ENCODE results near the gene ADGRV1.
"Not testable (repeated sequence)": the region's sequence is repeated elsewhere in the genome, so short reads cannot be mapped to it uniquely, and the experiment has no call there.

The ADGRV1 gene

DNA sequence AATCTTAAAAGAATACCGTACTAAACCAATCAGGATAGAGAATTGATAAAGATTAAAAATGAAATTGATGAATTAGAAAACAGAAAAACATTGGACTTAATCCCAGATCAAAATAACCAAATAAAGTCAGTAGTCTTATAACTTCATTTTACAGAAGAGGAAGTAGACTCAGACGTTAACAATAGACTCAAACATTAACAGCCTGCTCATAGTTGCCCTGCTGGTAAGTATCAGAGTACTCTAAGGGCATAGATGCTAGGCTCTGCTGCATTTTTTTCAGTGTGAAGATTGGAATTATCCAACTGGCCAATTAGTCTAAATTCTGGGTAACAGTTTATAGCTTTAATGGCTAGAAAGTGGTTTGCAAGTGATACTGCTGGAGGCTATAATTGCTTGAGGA is 42.9 kb downstream of the ADGRV1 start:
- DNase-seq = no peak

DNA sequence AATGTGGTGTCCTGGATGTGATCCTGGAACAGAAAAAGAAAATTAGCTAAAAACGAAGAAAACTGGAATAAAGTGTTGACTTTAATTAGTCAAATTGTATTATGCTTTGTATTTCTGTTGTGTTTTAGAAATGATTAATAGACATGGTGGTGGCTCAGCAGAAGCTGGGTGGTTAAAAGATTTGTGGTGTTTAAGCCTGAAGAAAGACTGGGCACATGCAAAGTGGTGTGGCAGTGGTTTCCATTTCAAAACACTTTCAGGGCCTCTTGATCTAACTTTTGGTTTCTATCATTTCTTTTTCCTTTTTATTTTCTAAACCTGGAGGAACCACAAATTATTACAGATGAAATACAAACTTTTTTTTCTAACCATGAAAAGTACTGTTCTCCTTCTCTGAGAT is 44.1 kb downstream of the ADGRV1 start:
- DNase-seq = no peak

DNA sequence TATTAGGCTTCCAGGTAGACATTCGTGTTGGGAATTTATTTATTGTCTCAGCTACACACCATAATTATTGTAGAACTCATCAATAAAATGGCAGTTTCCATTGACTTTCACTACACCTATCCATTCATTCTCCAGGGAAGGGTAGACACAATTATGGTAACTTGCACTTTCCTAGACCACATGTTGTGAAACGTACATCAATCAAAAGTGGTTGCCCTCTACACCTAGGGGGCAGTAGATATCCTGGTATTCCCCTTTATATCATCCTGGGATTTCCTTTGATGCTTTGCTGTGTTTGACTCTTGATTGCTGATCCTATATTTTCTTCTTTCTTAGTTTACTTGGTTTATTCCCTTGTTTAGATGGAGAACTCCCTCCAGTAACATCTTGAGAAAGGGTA is 47.9 kb downstream of the ADGRV1 start:
- DNase-seq = no peak

DNA sequence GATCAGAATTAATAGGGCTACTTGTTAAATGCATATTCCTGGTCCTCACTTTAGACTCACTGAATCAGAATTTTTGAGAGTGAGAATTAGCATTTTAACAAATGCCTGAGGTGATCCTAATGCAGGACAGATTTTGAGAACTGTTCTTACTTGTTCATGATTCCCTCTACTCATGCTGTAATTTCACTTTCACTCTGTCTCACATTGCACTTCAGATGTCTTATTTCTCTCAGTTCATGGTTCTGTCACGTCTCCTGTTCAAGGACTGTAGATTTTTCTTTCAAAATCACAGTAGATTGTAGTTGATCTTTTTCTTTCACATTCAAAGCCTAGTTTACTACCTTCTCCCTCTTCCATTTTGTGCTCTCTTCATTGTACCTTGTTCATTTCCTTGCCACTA is 54.3 kb downstream of the ADGRV1 start:
- DNase-seq = no peak

DNA sequence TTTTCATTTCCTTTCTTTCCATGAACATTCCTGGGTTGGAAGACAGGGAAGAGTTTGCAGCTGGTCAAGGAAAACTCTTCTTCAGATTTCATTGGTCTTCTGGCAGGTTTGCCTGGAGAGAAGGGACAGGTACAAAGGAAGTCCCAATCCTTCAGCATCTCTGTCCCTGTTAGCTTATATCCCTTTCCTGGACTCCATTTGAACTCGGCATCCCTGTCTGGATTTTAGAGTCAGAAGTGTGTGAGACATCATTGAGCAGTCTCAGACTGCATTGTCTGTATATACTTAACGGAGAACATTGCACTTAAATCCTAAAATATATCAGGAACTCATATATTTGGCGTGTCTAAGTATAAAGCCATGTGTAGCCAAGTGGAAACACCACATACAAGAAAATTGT is 54.9 kb downstream of the ADGRV1 start:
- DNase-seq = no peak

DNA sequence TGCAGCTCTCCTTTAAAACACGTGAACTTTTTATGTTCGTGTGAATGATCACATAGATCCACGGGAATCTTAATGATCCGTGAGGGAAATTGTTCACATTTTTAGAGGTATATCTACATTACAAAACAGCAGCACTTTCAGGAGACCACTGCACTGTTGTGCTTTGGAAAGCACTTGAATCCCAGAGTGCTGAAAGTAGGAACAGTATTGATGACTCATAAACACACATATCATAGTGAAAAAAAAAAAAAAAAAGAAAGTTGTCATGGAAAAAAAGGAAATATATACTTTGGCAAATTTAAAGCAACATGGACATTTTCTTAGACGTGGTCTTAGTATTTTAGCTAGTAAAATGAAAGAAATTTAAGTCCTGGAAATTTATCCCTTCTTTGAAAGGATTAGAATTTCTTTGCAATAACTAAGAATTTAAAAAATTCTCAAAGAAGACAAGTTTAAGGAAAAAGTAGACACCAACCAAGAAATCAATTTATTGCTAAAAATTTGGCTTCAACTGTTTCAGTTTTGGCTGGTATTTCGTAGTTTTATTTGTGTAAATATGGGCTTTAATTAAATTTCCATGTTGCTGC is 55.4 kb downstream of the ADGRV1 start:
- no peak for DNase-seq

DNA sequence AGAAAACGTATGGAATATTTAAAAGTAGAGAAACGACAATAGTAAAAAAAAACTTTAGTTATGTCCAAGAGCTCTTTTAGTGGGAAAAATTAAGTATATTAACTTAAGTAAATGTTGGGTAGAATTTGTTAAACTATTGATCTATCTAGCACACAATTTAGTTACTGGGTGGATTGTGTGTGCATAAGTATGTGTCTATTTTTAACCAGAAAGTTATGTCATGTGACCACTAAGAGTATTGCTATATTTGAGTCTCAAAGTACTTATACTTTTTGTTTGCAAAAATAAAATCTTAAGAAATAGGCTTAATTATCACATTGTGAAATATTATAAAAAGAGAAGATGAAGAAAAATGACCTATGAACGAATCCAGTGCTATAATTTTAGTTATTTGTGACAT is 56.8 kb downstream of the ADGRV1 start:
- DNase-seq = no peak

DNA sequence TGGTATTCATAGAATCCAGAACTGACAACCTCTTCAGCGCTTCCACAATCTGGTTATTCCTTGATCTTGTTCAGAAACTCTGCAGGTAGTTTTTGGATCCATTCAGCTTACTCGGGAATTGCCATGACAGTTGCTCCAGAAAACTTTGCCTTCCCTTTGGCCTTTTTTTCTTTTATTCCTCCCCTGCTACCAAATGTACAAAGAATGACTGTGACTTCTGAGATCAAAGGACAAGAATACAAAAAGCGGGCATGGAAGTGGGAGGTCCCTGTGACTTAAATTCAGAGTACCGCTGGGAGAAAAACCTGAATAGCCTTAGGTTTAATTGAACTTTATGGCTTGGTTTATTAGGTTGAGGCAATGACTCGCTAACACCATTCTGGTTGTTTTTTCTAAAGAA is 59.5 kb downstream of the ADGRV1 start:
- DNase-seq = no peak

DNA sequence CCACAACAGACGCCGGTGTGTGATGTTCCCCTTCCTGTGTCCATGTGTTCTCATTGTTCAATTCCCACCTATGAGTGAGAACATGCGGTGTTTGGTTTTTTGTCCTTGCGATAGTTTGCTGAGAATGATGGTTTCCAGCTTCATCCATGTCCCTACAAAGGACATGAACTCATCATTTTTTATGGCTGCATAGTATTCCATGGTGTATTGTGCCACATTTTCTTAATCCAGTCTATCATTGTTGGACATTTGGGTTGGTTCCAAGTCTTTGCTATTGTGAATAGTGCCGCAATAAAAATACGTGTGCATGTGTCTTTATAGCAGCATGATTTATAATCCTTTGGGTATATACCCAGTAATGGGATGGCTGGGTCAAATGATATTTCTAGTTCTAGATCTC is 61.2 kb downstream of the ADGRV1 start:
- DNase-seq = not testable (repeated sequence)

DNA sequence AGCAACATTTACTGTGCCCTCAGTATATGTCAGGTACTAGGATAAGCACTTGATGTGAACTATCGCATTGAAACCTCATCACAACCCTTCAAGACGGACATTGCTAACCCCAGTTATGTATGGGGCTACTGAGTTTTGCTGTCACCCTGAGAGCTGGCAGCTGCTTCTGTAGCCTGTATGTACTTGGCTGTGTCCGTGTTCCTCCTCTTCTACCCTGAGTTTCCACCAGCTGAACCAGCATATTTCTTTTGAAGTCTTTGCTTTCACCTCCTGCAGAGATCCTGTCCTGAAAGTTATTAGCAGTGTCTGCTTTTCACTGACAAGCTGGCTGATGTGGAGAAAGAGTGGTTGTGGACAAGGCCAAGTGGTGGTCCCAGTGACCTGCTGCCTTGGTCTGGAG is 63.3 kb downstream of the ADGRV1 start:
- DNase-seq = no peak

DNA sequence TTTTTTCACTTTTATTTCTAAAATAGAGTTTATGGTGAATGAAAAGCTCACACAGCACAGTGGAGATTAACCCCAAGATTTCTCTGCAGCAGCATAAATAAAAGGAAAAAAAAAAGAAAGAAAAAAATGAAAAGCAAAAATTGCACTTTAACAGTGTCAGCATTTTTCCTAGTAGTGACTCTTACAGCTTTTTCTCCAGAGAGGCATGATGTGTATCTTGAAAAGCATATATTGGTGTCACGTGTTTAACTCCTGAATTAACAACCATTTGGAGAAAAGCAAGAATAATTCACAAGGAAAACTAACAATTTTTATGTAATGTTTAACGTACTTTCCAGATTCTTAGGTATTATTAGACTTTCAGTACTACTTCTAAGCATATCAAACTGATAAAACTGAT is 67.9 kb downstream of the ADGRV1 start:
- no peak for DNase-seq

DNA sequence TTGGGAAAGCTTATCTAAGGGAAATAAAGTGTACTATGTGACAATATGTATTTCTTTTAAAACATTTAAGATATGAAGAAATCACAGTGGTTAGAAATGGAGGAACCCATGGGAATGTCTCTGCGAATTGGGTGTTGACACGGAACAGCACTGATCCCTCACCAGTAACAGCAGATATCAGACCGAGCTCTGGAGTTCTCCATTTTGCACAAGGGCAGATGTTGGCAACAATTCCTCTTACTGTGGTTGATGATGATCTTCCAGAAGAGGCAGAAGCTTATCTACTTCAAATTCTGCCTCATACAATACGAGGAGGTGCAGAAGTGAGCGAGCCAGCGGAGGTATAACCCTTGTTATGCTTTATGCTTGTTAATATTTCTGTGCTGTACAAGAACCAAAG is 69.9 kb downstream of the ADGRV1 start:
- no peak for DNase-seq

DNA sequence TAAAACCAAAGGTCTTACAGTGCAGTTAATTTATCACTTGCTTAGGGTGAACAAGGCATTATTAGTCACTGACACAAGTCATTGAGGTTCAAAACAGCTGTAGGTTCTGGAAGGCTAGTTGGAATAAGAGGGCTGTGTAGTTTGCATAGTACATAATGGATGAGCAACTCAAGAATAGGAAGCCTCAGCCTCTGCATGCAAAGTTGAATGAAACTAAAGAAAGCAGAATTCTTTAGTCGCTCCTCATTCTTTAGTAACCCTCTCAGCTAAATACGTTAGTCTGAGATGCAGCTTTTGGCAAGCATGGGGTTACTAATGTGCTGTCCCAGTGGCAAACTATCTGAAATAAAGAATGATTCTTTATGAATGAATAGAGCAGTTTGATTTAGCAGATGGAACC is 74.2 kb downstream of the ADGRV1 start:
- no peak for DNase-seq

DNA sequence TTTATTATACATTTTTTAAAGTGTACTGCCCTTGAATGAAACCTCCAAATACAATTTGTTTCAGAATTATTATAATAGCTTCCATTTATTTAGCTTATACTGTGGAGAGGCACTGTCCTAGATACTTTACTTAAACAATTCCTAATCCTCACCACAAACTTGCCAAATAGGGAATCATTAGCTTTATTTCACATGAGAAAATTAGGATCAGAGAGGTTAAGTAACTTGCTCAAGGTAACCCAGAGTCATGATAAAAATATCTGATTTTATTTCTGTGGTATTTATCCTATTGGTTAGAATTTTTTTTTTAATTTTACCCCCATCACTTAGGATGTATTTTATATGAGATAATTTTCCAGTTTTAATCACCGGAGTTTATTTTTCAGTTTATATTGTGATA is 78.4 kb downstream of the ADGRV1 start:
- no peak for DNase-seq

DNA sequence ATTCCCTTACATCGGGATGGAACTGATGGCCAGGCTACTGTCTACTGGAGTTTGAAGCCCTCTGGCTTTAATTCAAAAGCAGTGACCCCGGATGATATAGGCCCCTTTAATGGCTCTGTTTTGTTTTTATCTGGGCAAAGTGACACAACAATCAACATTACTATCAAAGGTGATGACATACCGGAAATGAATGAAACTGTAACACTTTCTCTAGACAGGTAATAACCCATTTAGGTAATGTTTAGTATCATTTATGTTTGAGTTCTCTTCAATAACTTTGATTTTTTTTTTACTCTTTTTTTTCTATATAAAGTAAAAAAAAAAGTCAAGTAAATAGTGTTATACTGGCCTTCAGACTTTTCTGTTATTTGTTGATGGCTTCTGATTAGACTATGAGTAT is 79.1 kb downstream of the ADGRV1 start:
- no peak for DNase-seq

DNA sequence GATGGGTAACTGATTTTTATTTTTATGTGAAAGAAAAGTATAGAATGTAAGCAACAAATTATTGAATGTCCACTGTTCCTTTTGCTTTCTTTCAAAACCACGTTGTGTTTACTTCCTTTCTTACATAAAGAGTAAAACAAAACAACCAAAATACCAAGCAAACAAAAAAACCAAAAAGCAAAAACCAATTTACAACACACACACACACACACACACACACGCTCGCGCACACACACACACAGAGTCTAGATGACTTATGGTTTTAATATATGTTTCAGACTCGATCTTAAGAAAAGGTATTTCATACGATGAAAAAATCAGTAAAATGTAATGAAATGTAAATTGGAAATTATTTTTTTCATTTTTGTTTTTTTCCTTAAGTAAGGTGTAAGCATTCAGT is 80.3 kb downstream of the ADGRV1 start:
- DNase-seq = no peak

DNA sequence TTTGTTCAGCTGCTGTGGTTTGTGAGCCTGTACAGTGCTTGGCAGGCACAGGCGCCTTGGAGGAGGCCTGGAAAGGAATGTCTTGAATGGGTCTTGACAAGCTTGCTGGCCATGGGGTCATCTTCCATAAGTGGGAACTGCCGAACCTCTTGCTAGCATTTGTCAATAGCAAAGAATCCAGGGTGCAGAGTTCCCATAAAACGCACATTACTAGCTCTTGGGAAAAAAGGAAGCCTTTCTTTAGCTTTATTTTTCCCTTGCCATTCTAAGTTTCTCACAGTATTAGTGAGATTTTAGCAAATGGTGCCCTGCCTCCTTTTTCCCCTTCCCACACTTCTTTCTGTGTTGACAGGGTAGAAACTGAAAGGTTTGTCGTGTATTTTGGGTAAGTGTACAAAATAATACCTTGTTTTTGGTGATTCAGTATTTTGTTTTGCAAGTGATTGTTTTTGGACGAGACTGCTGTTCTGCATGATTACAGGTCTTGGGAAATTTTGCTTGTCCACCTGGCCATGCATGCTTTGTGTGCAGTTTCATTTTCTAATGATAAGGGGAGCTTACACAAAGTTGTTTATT is 82.0 kb downstream of the ADGRV1 start:
- DNase-seq = no peak

DNA sequence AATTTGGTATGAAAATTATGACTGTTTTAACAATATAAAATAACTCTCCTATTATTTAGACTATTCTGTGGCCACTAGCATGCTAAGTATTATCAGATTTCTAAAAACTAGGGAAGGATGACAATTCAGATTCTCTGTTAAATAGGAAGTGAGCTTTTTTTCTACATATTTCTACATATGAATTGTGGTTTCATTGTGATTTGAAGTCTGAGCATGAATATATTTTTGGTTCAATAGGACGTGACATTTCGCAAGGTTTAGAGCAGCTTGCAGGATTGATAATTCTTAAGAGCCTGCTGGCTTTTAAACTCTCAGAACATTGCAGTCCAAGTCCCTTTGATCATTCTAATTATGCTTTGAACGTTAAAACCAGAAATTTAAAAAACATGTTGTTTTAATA is 82.9 kb downstream of the ADGRV1 start:
- DNase-seq = no peak

DNA sequence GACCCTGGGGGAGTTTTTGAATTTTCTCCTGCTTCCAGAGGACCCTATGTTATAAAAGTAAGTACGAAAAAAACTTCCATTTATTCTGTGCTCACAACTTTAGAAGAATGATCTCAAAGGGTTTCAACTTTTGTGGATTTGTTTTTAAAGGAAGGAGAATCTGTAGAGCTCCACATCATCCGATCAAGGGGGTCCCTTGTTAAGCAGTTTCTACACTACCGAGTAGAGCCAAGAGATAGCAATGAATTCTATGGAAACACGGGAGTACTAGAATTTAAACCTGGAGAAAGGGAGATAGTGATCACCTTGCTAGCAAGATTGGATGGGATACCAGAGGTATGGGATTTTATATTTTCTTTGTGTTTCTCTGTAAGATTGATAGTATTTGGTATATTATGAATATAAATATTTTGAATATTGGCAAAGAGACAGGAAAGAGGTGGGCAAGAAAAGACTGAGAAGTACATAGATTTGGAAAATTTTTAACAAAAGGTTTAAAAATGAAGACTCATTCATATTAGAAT is 84.2 kb downstream of the ADGRV1 start:
- no peak for DNase-seq

DNA sequence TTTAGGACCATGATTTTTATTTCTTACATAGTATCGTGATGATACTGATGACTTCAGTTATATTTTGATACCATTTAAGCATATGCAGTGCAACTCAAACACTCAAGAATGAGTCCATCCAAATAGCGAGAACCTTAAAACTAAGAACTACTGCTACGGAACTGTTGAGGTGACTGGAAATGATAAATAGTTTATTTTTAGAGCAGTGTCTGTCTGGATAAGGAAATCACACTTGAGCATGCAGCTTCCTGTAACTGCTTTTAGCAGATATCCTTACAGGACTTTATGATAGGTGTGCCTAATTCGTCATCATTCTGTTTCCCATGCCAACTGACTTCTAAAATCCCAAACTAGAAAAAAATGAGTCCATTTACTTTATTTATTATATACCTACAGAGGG is 85.5 kb downstream of the ADGRV1 start:
- DNase-seq = no peak

DNA sequence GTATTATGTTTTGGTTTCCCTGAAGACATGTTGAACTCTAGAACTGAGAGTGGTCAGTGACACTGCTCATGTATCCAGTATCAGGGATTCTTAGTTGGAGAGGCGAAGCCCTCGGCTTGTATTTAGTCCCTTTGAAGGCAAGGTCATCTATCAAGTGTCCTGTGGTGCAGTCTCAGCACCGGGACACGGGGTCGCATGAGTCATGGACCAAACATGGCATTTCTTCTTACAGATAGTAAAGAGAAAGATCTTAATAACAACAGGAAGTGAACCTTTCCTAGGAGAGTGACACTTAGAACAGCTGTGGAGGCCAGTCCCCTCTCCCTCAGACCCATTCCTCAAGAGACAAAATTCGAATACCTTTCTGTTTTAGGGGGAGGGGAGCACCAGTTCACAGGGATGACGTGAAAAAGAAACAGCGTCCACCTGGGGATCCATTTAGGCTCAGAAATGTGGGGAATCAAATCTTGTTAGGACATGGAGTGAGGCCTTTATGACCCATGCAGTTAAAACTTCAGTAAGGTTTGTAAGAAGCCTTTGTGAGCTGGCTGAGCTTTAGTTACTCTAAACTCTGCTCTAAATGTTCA is 86.5 kb downstream of the ADGRV1 start:
- no peak for DNase-seq

DNA sequence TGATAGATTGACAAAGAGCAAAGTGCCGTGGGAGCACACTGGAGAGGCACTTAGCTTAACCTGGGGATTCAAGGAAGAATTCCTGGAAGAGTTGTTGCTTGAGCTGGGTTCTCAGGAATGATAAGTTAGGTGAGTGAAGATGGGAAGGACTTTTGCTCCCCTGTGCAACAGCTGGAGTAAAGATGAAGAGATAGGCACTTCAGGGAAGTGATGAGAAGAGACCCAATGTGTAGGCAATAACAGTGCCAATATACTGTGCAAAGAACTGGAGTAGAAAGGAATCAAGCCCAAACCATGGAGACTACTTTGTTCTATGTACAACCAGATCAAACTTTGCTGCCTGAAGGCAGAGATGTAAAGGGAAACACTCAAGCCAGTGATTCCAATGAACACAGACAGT is 92.2 kb downstream of the ADGRV1 start:
- DNase-seq = no peak

DNA sequence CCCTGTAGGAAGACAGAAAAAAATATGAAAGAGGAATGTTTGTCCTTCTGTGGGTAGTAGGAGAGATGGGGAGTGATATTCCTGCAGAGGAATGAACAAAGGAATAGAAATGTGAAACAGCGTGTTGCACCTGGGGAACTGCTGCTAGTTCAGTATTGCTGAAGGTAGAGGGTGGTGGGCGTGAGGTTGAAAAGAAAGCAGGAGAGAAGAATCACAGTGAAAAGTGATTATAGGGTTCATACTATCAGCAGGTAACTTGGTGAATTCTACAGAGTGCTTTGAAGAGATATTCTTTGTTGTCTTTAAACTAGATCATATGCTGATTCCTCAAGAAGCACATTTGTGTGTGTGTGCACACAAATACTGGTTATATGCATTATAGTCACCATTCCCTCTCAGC is 95.6 kb downstream of the ADGRV1 start:
- DNase-seq = no peak

DNA sequence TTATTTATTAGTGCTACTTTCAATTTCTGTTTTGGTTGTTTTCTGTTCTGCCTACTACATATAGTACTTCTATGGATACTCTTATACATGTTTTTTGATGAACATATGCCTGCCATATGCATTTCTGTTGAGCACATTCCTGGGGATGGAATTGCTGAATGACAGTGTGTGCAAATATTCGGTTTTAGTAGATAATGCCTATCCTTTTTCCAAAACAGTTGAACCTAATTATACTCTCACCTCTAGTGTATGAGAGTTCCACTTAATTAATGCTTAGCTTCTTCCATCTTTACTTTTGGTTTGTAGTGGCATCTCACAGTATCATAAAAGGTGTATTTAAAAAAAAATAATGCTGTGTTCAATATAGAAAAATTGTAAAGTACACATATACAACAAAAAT is 96.8 kb downstream of the ADGRV1 start:
- no peak for DNase-seq

DNA sequence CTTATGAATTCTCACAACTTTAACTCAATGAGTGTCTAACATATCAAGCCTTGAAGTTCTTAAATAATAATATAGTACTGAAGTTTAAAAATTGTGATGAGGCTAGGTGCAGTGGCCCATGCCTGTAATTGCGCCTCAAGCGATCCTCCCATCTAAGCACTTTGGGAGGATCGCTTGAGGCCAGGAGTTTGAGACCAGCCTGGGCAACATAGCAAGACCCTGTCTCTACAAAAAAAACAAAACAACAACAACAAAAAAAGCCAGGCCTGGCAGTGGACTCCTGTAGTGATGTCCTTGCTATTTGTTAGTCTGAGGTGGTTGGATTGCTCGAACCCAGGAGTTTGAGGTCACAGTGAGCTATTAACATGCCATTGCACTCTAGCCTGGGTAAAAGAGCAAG is 98.4 kb downstream of the ADGRV1 start:
- no peak for DNase-seq
